Astrocyte (in vitro differentiated cells and primary cell): ENCODE measurements around the gene ME2. TPM values are rescaled to one million over a fixed set of nuclear protein-coding genes. Genes with fewer than 3 reads are reported as not detected.

Experiments
- DNase-seq: peaks from one replicate; pipeline ENCODE4 v3.0.0-alpha.2; 2010; ENCODE audit warnings: low read depth
- FAIRE-seq: peaks from 2 replicates; lab custom pipeline; 2011; peaks lifted over from hg19 to GRCh38; lab: Jason Lieb, UNC
- H2AFZ ChIP-seq: 2 replicates; pipeline ENCODE4 v1.6.0; 2012; ENCODE audit warnings: low read depth, low read length, inconsistent platforms
- H3K27ac ChIP-seq: 2 replicates; pipeline ENCODE4 v1.5.1; 2011; ENCODE audit warnings: low read depth, low read length, inconsistent platforms
- H3K27me3 ChIP-seq: 2 replicates; pipeline ENCODE4 v1.6.0; 2011; ENCODE audit warnings: low read length, inconsistent platforms; ENCODE audit not compliant: insufficient read depth
- H3K36me3 ChIP-seq: 2 replicates; pipeline ENCODE4 v1.5.1; 2011; ENCODE audit warnings: low read length, inconsistent platforms; ENCODE audit not compliant: insufficient read depth
- H3K4me1 ChIP-seq: 2 replicates; pipeline ENCODE4 v1.5.1; 2011; ENCODE audit warnings: low read length, inconsistent platforms; ENCODE audit not compliant: insufficient read depth
- H3K4me2 ChIP-seq: 2 replicates; pipeline ENCODE4 v1.6.0; 2012; ENCODE audit warnings: low read length, inconsistent platforms
- H3K4me3 ChIP-seq: 2 replicates; pipeline ENCODE4 v1.5.1; 2011; ENCODE audit warnings: low read depth, mild to moderate bottlenecking, low read length, inconsistent platforms; ENCODE audit not compliant: insufficient read depth
- H3K79me2 ChIP-seq: 2 replicates; pipeline ENCODE4 v1.6.0; 2012; ENCODE audit warnings: mild to moderate bottlenecking, low read length, inconsistent platforms; ENCODE audit not compliant: insufficient read depth
- H3K9ac ChIP-seq: 2 replicates; pipeline ENCODE4 v1.6.0; 2012; ENCODE audit warnings: mild to moderate bottlenecking, low read length, inconsistent platforms
- H3K9me3 ChIP-seq: 2 replicates; pipeline ENCODE4 v1.5.1; 2012; ENCODE audit warnings: low read depth, mild to moderate bottlenecking, low read length, inconsistent platforms; ENCODE audit not compliant: insufficient read depth
- H4K20me1 ChIP-seq: 2 replicates; pipeline ENCODE4 v1.6.0; 2012; ENCODE audit warnings: low read length, inconsistent platforms; ENCODE audit not compliant: insufficient read depth
- H3K27ac Mint-ChIP-seq: one replicate; pipeline ENCODE4 v1.8.0; 2021; ENCODE audit warnings: mild to moderate bottlenecking, mixed read lengths; ENCODE audit not compliant: unreplicated experiment
- H3K27me3 Mint-ChIP-seq: one replicate; pipeline ENCODE4 v1.8.0; 2021; ENCODE audit warnings: low read depth, mixed read lengths; ENCODE audit not compliant: unreplicated experiment
- H3K36me3 Mint-ChIP-seq: one replicate; pipeline ENCODE4 v1.8.0; 2021; ENCODE audit warnings: low read depth, mixed read lengths; ENCODE audit not compliant: unreplicated experiment
- H3K4me1 Mint-ChIP-seq: one replicate; pipeline ENCODE4 v1.8.0; 2021; ENCODE audit warnings: low read depth, mixed read lengths; ENCODE audit not compliant: unreplicated experiment
- H3K4me3 Mint-ChIP-seq: one replicate; pipeline ENCODE4 v1.8.0; 2021; ENCODE audit warnings: mild to moderate bottlenecking, moderate library complexity, mixed read lengths; ENCODE audit not compliant: unreplicated experiment
- H3K9me3 Mint-ChIP-seq: one replicate; pipeline ENCODE4 v1.8.0; 2021; ENCODE audit warnings: mild to moderate bottlenecking, mixed read lengths; ENCODE audit not compliant: unreplicated experiment
- CTCF ChIP-seq: IDR thresholded peaks from 2 replicates; pipeline ENCODE4 v1.5.1; 2011; ENCODE audit warnings: low read depth, mild to moderate bottlenecking, inconsistent platforms, low read length, moderate library complexity; ENCODE audit not compliant: insufficient read depth
- EZH2 ChIP-seq: IDR thresholded peaks from 2 replicates; pipeline ENCODE4 v1.6.1; 2012; ENCODE audit warnings: mild to moderate bottlenecking, low read length, inconsistent platforms; ENCODE audit not compliant: insufficient read depth
- total RNA-seq: library from RNA; stranded (reverse); gene quantifications from 2 replicates; pipeline ENCODE4 v1.2.1, GENCODE V29; 2021

Gene ME2
- total RNA-seq, 1 donor from 2014 or later: 44.0 TPM

- no peak overlapping the region for H3K27ac Mint-ChIP-seq
- Histone ChIP-seq H4K20me1 (no peaks in the 10 kb centered on the region), H2AFZ (no peak overlapping the region), H3K4me3 (no peak overlapping the region), H3K4me1 (no peaks in the 10 kb centered on the region), H3K27ac (no peak overlapping the region), H3K79me2 (no peaks in the 10 kb centered on the region), H3K9ac (no peak overlapping the region), H3K27me3 (no peaks in the 10 kb centered on the region), H3K9me3 (no peaks in the 10 kb centered on the region), H3K36me3 (no peaks in the 10 kb centered on the region), H3K4me2 (no peak overlapping the region)
- DNase-seq: no peak
- no peaks in the 10 kb centered on the region for H3K4me1 Mint-ChIP-seq
- H3K9me3 Mint-ChIP-seq: no peaks in the 10 kb centered on the region
- no peaks in the 10 kb centered on the region for H3K36me3 Mint-ChIP-seq
- no peaks in the 10 kb centered on the region for H3K27me3 Mint-ChIP-seq
- TF ChIP-seq CTCF (no peak), EZH2 (no peak)
- no peak for FAIRE-seq
- H3K4me3 Mint-ChIP-seq: no peak overlapping the region
Observed at GRCh38 chr18:50955253-50955652, 76.3 kb downstream of the ME2 start.

- no peaks in the 10 kb centered on the region for H3K79me2 ChIP-seq
- H2AFZ ChIP-seq: no peak overlapping the region
- no peaks in the 10 kb centered on the region for H3K27me3 Mint-ChIP-seq
- H3K4me2 ChIP-seq: no peak overlapping the region
- TF ChIP-seq CTCF (no peak), EZH2 (no peak)
- H3K4me3 ChIP-seq: no peak overlapping the region
- H3K27ac Mint-ChIP-seq: no peak overlapping the region
- H4K20me1 ChIP-seq: no peaks in the 10 kb centered on the region
- H3K36me3 Mint-ChIP-seq: no peaks in the 10 kb centered on the region
- DNase-seq (no peak), FAIRE-seq (no peak)
- no peaks in the 10 kb centered on the region for H3K4me1 Mint-ChIP-seq
- no peak overlapping the region for H3K27ac ChIP-seq
- H3K9ac ChIP-seq: no peak overlapping the region
- H3K4me3 Mint-ChIP-seq: no peak overlapping the region
- H3K9me3 Mint-ChIP-seq: peaks cover 3% of the 10 kb centered on the region
- no peaks in the 10 kb centered on the region for H3K36me3 ChIP-seq
- no peaks in the 10 kb centered on the region for H3K27me3 ChIP-seq
- no peaks in the 10 kb centered on the region for H3K9me3 ChIP-seq
- no peaks in the 10 kb centered on the region for H3K4me1 ChIP-seq
Observed at GRCh38 chr18:50956116-50956515, 77.2 kb downstream of the ME2 start.

GRCh38 chr18:50961974-50962373, 83.1 kb downstream of the ME2 start:
- FAIRE-seq: no peak
- TF ChIP-seq CTCF: no peak
- TF ChIP-seq EZH2: no peak
- H3K36me3 Mint-ChIP-seq: peaks cover 5% of the 10 kb centered on the region
- no peaks in the 10 kb centered on the region for H3K27me3 ChIP-seq
- DNase-seq: no peak
- H2AFZ ChIP-seq: no peak overlapping the region
- H4K20me1 ChIP-seq: no peaks in the 10 kb centered on the region
- H3K9me3 Mint-ChIP-seq: peaks cover 13% of the 10 kb centered on the region
- H3K9me3 ChIP-seq: peaks cover 8% of the 10 kb centered on the region
- H3K79me2 ChIP-seq: no peaks in the 10 kb centered on the region
- no peaks in the 10 kb centered on the region for H3K4me1 ChIP-seq
- no peak overlapping the region for H3K4me2 ChIP-seq
- H3K36me3 ChIP-seq: no peaks in the 10 kb centered on the region
- no peaks in the 10 kb centered on the region for H3K27me3 Mint-ChIP-seq
- no peak overlapping the region for H3K27ac Mint-ChIP-seq
- H3K9ac ChIP-seq: no peak overlapping the region
- H3K27ac ChIP-seq: no peak overlapping the region
- H3K4me3 ChIP-seq: no peak overlapping the region
- no peaks in the 10 kb centered on the region for H3K4me1 Mint-ChIP-seq
- no peak overlapping the region for H3K4me3 Mint-ChIP-seq
